Natural killer cell (primary cell): ENCODE data around the gene SASH3. TPM values are rescaled to one million over a fixed set of nuclear protein-coding genes. Genes with fewer than 3 reads are reported as not detected.

Experiments
- ATAC-seq, 3 donors: fragments of 150-1000 bp in 2 of 3; fragments of 200-7000 bp in 1 of 3; cut with Tn5 transposase; 1 replicate in 1 of 3; 2 replicates in 2 of 3; pipeline ENCODE4 v1.10.0; 2021; ENCODE audit warnings: mild to moderate bottlenecking in 2 of 3, moderate library complexity in 2 of 3
- DNase-seq, 2 donors: peaks; one replicate each; pipeline versions ENCODE4 v3.0.0 to v3.0.0-alpha.2; 2013 to 2021; ENCODE audit warnings: mixed read lengths in 1 of 2
- H3K27ac ChIP-seq: one replicate; pipeline ENCODE4 v1.5.1; 2013; ENCODE audit warnings: mild to moderate bottlenecking, low read length
- H3K27me3 ChIP-seq: one replicate; pipeline ENCODE4 v1.6.1; 2013; ENCODE audit warnings: low read length; ENCODE audit not compliant: control insufficient read depth, insufficient read depth
- H3K36me3 ChIP-seq: one replicate; pipeline ENCODE4 v1.6.1; 2013; ENCODE audit warnings: low read length; ENCODE audit not compliant: control insufficient read depth, insufficient read depth
- H3K4me1 ChIP-seq: one replicate; pipeline ENCODE4 v1.6.1; 2013; ENCODE audit warnings: low read length; ENCODE audit not compliant: control insufficient read depth, insufficient read depth
- H3K4me3 ChIP-seq: one replicate; pipeline ENCODE4 v1.5.1; 2013; ENCODE audit warnings: low read length
- H3K9me3 ChIP-seq: one replicate; pipeline ENCODE4 v1.6.1; 2013; ENCODE audit warnings: low read length; ENCODE audit not compliant: control insufficient read depth, insufficient read depth
- H3K27ac Mint-ChIP-seq, 2 donors: one replicate each; pipeline ENCODE4 v1.8.0; 2022; ENCODE audit warnings: mild to moderate bottlenecking in 2 of 2, mixed read lengths in 2 of 2, moderate library complexity in 1 of 2
- H3K27me3 Mint-ChIP-seq, 2 donors: one replicate each; pipeline ENCODE4 v1.8.0; 2022; ENCODE audit warnings: low read depth in 2 of 2, mixed read lengths in 2 of 2
- H3K36me3 Mint-ChIP-seq: one replicate; pipeline ENCODE4 v1.8.0; 2022; ENCODE audit warnings: mixed read lengths
- H3K4me1 Mint-ChIP-seq, 2 donors: one replicate each; pipeline ENCODE4 v1.8.0; 2022; ENCODE audit warnings: mixed read lengths in 2 of 2
- H3K4me3 Mint-ChIP-seq: one replicate; pipeline ENCODE4 v1.8.0; 2022; ENCODE audit warnings: mild to moderate bottlenecking, moderate library complexity, mixed read lengths
- H3K9me3 Mint-ChIP-seq, 2 donors: one replicate each; pipeline ENCODE4 v1.8.0; 2022; ENCODE audit warnings: mixed read lengths in 2 of 2
- CTCF ChIP-seq: fragments of 200-600 bp; IDR thresholded peaks from one replicate; pipeline ENCODE4 v1.8.0; 2022; ENCODE audit warnings: antibody characterized with exemption
- WGBS: methylation state at CpG from one replicate; pipeline ENCODE4 v1.1.7; 2013; ENCODE audit warnings: missing lambda C conversion rate; ENCODE audit not compliant: insufficient coverage; 5-methylcytosine and 5-hydroxymethylcytosine counted together
- intact Hi-C: fragments of 100-400 bp; cut with micrococcal nuclease; formaldehyde crosslinking; loops from one replicate; pipeline ENCODE4 v1.14.2; 2022
- total RNA-seq, 4 donors: library from RNA; stranded (reverse); fragments of 120-200 nt in 1 of 4; gene quantifications; one replicate each; pipeline versions ENCODE4 v1.2.3 to v1.2.4, GENCODE V29; 2013 to 2022

SASH3 gene
- total RNA-seq, 3 donors from 2014 or later (not counting 1 experiment from before 2014, with no cell fraction given): 356 to 403 (median 392) TPM

DNA sequence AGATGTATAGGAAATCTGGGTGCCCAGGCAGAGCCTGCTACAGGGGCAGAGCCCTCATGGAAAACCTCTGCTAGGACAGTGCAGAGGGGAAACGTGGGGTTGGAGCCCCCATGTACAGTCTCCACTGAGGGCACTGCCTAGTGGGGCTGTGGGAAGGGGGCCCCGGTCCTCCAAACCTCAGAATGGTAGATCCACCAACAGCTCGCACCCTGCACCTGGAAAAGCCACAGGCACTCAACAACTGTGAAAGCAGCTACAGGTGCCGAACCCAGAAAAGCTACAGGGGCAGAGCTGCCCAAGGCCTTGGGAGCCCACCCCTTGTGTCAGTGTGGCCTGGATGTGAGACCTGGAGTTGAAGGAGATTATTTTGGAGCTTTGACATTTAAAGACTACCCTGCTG is 46.4 kb upstream of the SASH3 start:
- H3K36me3 ChIP-seq: no peaks in the 10 kb centered on the region
- DNase-seq: no peak
- no peaks in the 10 kb centered on the region for H3K36me3 Mint-ChIP-seq
- peaks cover 25% of the 10 kb centered on the region for H3K4me1 ChIP-seq
- H3K27ac Mint-ChIP-seq: no peak overlapping the region
- H3K27ac ChIP-seq: no peak overlapping the region
- no peak for ATAC-seq
- H3K4me1 Mint-ChIP-seq: peaks cover 11 to 21% of the 10 kb centered on the region in 2 donors
- intact Hi-C loops: no loop called here
- no peak overlapping the region for H3K4me3 ChIP-seq
- H3K27me3 Mint-ChIP-seq: peaks cover 0 to 12% of the 10 kb centered on the region in 2 donors
- H3K4me3 Mint-ChIP-seq: no peak overlapping the region
- TF ChIP-seq CTCF: no peak
- no peaks in the 10 kb centered on the region for H3K9me3 Mint-ChIP-seq
- H3K27me3 ChIP-seq: no peaks in the 10 kb centered on the region
- no peaks in the 10 kb centered on the region for H3K9me3 ChIP-seq
- 67% methylated on average over 4 of the region's 4 CpGs for WGBS

- Histone ChIP-seq H3K4me1 (peaks cover 33% of the 10 kb centered on the region), H3K27ac (no peak overlapping the region), H3K36me3 (no peaks in the 10 kb centered on the region), H3K27me3 (no peaks in the 10 kb centered on the region), H3K4me3 (no peak overlapping the region), H3K9me3 (no peaks in the 10 kb centered on the region)
- Mint-ChIP-seq H3K4me3 (no peak overlapping the region), H3K9me3 (no peaks in the 10 kb centered on the region), H3K27me3 (no peaks in the 10 kb centered on the region), H3K4me1 (peaks cover 11% of the 10 kb centered on the region in 2 donors), H3K27ac (peak overlapping the region in 1 of 2 donors; percentile 24), H3K36me3 (no peaks in the 10 kb centered on the region)
- intact Hi-C loops: no loop called here
- ATAC-seq (peak in 2 of 3 donors; percentile 34 to 41), DNase-seq (peak in 1 of 2 donors; percentile 31)
- TF ChIP-seq CTCF: no peak
- 54% methylated on average over 5 of the region's 6 CpGs for WGBS
These were observed 43.3 kb upstream of the SASH3 start for GRCh38 chrX:129736491-129736890.

GRCh38 chrX:129737916-129738315 is 41.8 kb upstream of the SASH3 start:
- Histone ChIP-seq H3K27ac (no peak overlapping the region), H3K36me3 (no peaks in the 10 kb centered on the region), H3K27me3 (no peaks in the 10 kb centered on the region), H3K4me3 (no peak overlapping the region), H3K4me1 (peaks cover 43% of the 10 kb centered on the region), H3K9me3 (no peaks in the 10 kb centered on the region)
- H3K36me3 Mint-ChIP-seq: no peaks in the 10 kb centered on the region
- no peaks in the 10 kb centered on the region for H3K27me3 Mint-ChIP-seq
- peak in 1 of 2 donors; percentile 13 for DNase-seq
- no peak overlapping the region for H3K4me3 Mint-ChIP-seq
- no peaks in the 10 kb centered on the region for H3K9me3 Mint-ChIP-seq
- WGBS: 48% methylated on average over 5 of the region's 5 CpGs
- TF ChIP-seq CTCF: no peak
- no peak for ATAC-seq
- intact Hi-C loops: no loop called here
- peaks cover 16 to 20% of the 10 kb centered on the region in 2 donors for H3K4me1 Mint-ChIP-seq
- peak overlapping the region in 1 of 2 donors; percentile 45 for H3K27ac Mint-ChIP-seq
